Peyer's patch (tissue), 4 donors: ENCODE results near the gene MCUB. TPM values are rescaled to one million over a fixed set of nuclear protein-coding genes. Genes with fewer than 3 reads are reported as not detected.
A peak's percentile ranks its signal among the peaks of the same experiment; 100 is the strongest.

Experiments used
- DNase-seq, 3 donors: peaks; one replicate each; pipeline ENCODE4 v3.0.0-alpha.2; 2017 to 2019
- H3K27ac ChIP-seq, 4 donors: fragments of 200-600 bp; sonication (generic); one replicate each; pipeline ENCODE4 v1.5.1; 2016 to 2019
- H3K27me3 ChIP-seq, 2 donors: fragments of 200-600 bp; sonication (generic); one replicate each; pipeline ENCODE4 v1.5.1; 2019
- H3K36me3 ChIP-seq, 3 donors: fragments of 200-600 bp; sonication (generic); one replicate each; pipeline ENCODE4 v1.5.1; 2016 to 2019
- H3K4me1 ChIP-seq, 4 donors: fragments of 200-600 bp; sonication (generic); one replicate each; pipeline ENCODE4 v1.5.1; 2016 to 2019
- H3K4me3 ChIP-seq, 4 donors: fragments of 200-600 bp; sonication (generic); 1 replicate in 3 of 4; 2 replicates in 1 of 4; pipeline ENCODE4 v1.5.1; 2016 to 2019; ENCODE audit warnings: mild to moderate bottlenecking in 1 of 4
- H3K9me3 ChIP-seq, 4 donors: fragments of 200-600 bp; sonication (generic); one replicate each; pipeline ENCODE4 v1.5.1; 2016 to 2019; ENCODE audit warnings: mild to moderate bottlenecking in 1 of 4
- CTCF ChIP-seq, 6 experiments: fragments of 450-650 bp in 4 of 6; fragments of 200-600 bp in 2 of 6; sonication (generic) in 1 of 6; IDR thresholded peaks; one replicate each; pipeline ENCODE4 v1.5.1; 2017 to 2019; ENCODE audit warnings: antibody characterized with exemption in 6 of 6, mild to moderate bottlenecking in 3 of 6, moderate library complexity in 1 of 6
- POLR2A ChIP-seq, 2 donors: fragments of 450-650 bp; IDR thresholded peaks; one replicate each; pipeline ENCODE4 v1.5.1; 2017; ENCODE audit warnings: antibody characterized with exemption in 2 of 2, mild to moderate bottlenecking in 2 of 2, moderate library complexity in 2 of 2
- total RNA-seq, 4 donors: library from RNA; depleted of rRNA; stranded (reverse); fragments of >200 nt; gene quantifications; one replicate each; pipeline ENCODE4 v1.1.0, GENCODE V29; 2016

Gene MCUB
- total RNA-seq, 4 donors from 2014 or later: 3.8 to 22.3 (median 5.5) TPM

- no peak overlapping the region for H3K27ac ChIP-seq
- no peak overlapping the region for H3K4me3 ChIP-seq
- TF ChIP-seq POLR2A (IDR thresholded peaks at IDR 0.05): no peak
- TF ChIP-seq CTCF (IDR thresholded peaks at IDR 0.05): no peak
- peaks cover 0 to 1% (median 0%) of the 10 kb centered on the region in 4 donors for H3K9me3 ChIP-seq
- no peaks in the 10 kb centered on the region for H3K27me3 ChIP-seq
- DNase-seq: no peak
- H3K4me1 ChIP-seq: no peaks in the 10 kb centered on the region
- H3K36me3 ChIP-seq: no peaks in the 10 kb centered on the region
Measured at GRCh38 chr4:109657854-109658418, 97.9 kb downstream of the MCUB start.

GRCh38 chr4:109658871-109659410 lies 98.9 kb downstream of the MCUB start:
- no peak for DNase-seq
- H3K36me3 ChIP-seq: no peaks in the 10 kb centered on the region
- H3K4me1 ChIP-seq: no peaks in the 10 kb centered on the region
- no peak overlapping the region for H3K27ac ChIP-seq
- H3K27me3 ChIP-seq: no peaks in the 10 kb centered on the region
- TF ChIP-seq POLR2A (IDR thresholded peaks at IDR 0.05): no peak
- TF ChIP-seq CTCF (IDR thresholded peaks at IDR 0.05): peak in 2 of 6 experiments; percentile 12 to 30
- H3K4me3 ChIP-seq: no peak overlapping the region
- H3K9me3 ChIP-seq: no peaks in the 10 kb centered on the region

GRCh38 chr4:109662116-109662515 lies 102.1 kb downstream of the MCUB start:
- H3K27me3 ChIP-seq: no peaks in the 10 kb centered on the region
- DNase-seq: no peak
- no peak overlapping the region for H3K4me3 ChIP-seq
- TF ChIP-seq CTCF (IDR thresholded peaks at IDR 0.05) (no peak), POLR2A (IDR thresholded peaks at IDR 0.05) (no peak)
- H3K27ac ChIP-seq: no peak overlapping the region
- H3K4me1 ChIP-seq: no peaks in the 10 kb centered on the region
- no peaks in the 10 kb centered on the region for H3K9me3 ChIP-seq
- H3K36me3 ChIP-seq: peaks cover 0 to 2% (median 0%) of the 10 kb centered on the region in 3 donors

- no peak for TF ChIP-seq POLR2A (IDR thresholded peaks at IDR 0.05)
- no peak for TF ChIP-seq CTCF (IDR thresholded peaks at IDR 0.05)
- H3K9me3 ChIP-seq: no peaks in the 10 kb centered on the region
- DNase-seq: no peak
- H3K27me3 ChIP-seq: no peaks in the 10 kb centered on the region
- H3K36me3 ChIP-seq: peaks cover 0 to 2% (median 0%) of the 10 kb centered on the region in 3 donors
- no peaks in the 10 kb centered on the region for H3K4me1 ChIP-seq
- H3K4me3 ChIP-seq: no peak overlapping the region
- no peak overlapping the region for H3K27ac ChIP-seq
Measured at GRCh38 chr4:109662771-109663170, 102.7 kb downstream of the MCUB start.

- Histone ChIP-seq H3K27ac (no peak overlapping the region), H3K27me3 (no peaks in the 10 kb centered on the region), H3K36me3 (peaks cover 0 to 2% (median 0%) of the 10 kb centered on the region in 3 donors), H3K9me3 (no peaks in the 10 kb centered on the region), H3K4me1 (no peaks in the 10 kb centered on the region), H3K4me3 (no peak overlapping the region)
- no peak for DNase-seq
- TF ChIP-seq CTCF (IDR thresholded peaks at IDR 0.05): no peak
- no peak for TF ChIP-seq POLR2A (IDR thresholded peaks at IDR 0.05)
Measured at GRCh38 chr4:109665783-109666485, 105.9 kb downstream of the MCUB start.
